H1 (cell line): ENCODE results near the gene ACLY. TPM values are rescaled to one million over a fixed set of nuclear protein-coding genes. Genes with fewer than 3 reads are reported as not detected.

Experiments
- CTCF ChIA-PET: fragments of 300-600 bp; sonication (Branson Sonifier 250); formaldehyde crosslinking; loops from one replicate; lab custom pipeline; 2021; ENCODE audit not compliant: partially characterized antibody; lab: Charles Lee
- POLR2A ChIA-PET: fragments of 300-600 bp; sonication (Branson Sonifier 250); formaldehyde crosslinking; loops from one replicate; lab custom pipeline; 2021; ENCODE audit warnings: inconsistent platforms; ENCODE audit not compliant: partially characterized antibody; lab: Charles Lee
- DNase-seq, 2 experiments: peaks; one replicate each; pipeline versions ENCODE4 v3.0.0 to v3.0.0-alpha.2; 2010 to 2022; ENCODE audit warnings: low spot score in 2 of 2, low read depth in 1 of 2, mixed read lengths in 1 of 2
- FAIRE-seq: peaks from 2 replicates; lab custom pipeline; 2011; peaks lifted over from hg19 to GRCh38; lab: Jason Lieb, UNC
- H2AFZ ChIP-seq: 2 replicates; pipeline ENCODE4 v1.8.1; 2012; ENCODE audit warnings: low read length, inconsistent platforms
- H2AK5ac ChIP-seq: 2 replicates; pipeline ENCODE4 v1.6.1; 2013; ENCODE audit warnings: low read depth, low read length
- H2BK120ac ChIP-seq: replicated peaks from 2 replicates; pipeline ENCODE3; 2013; ENCODE audit warnings: low read depth, low read length, inconsistent platforms
- H2BK12ac ChIP-seq: 2 replicates; pipeline ENCODE4 v1.6.1; 2013; ENCODE audit warnings: low read depth, low read length
- H2BK15ac ChIP-seq: 2 replicates; pipeline ENCODE4 v1.6.1; 2013; ENCODE audit warnings: low read length
- H2BK20ac ChIP-seq: 2 replicates; pipeline ENCODE4 v1.6.1; 2013; ENCODE audit warnings: low read length
- H2BK5ac ChIP-seq: 2 replicates; pipeline ENCODE4 v1.6.1; 2013; ENCODE audit warnings: low read depth, low read length
- H3K14ac ChIP-seq: 2 replicates; pipeline ENCODE4 v1.6.1; 2013; ENCODE audit warnings: inconsistent platforms; ENCODE audit not compliant: insufficient read length
- H3K18ac ChIP-seq: 2 replicates; pipeline ENCODE4 v1.6.1; 2013; ENCODE audit warnings: low read length; ENCODE audit errors: extremely low read depth
- H3K23ac ChIP-seq: 2 replicates; pipeline ENCODE4 v1.6.1; 2013; ENCODE audit warnings: inconsistent platforms; ENCODE audit not compliant: insufficient read length
- H3K23me2 ChIP-seq: 2 replicates; pipeline ENCODE4 v1.6.1; 2013; ENCODE audit warnings: low read depth, low read length
- H3K27ac ChIP-seq: 2 replicates; pipeline ENCODE4 v1.6.1; 2011; ENCODE audit warnings: low read depth, low read length, inconsistent platforms
- H3K27me3 ChIP-seq, 4 experiments: replicated peaks in 1 of 4; 1 replicate in 1 of 4; 2 replicates in 3 of 4; pipeline versions ENCODE4 v1.6.1 to v1.8.1; 2011 to 2013; ENCODE audit warnings: low read length in 3 of 4, mild to moderate bottlenecking in 3 of 4, inconsistent platforms in 2 of 4, mixed read lengths in 2 of 4, moderate library complexity in 1 of 4; ENCODE audit not compliant: control insufficient read depth in 3 of 4, insufficient read depth in 3 of 4; ENCODE audit errors: extremely low read depth in 1 of 4
- H3K36me3 ChIP-seq, 4 experiments: 2 replicates each; pipeline versions ENCODE4 v1.6.1 to v1.8.1; 2011 to 2013; ENCODE audit warnings: mild to moderate bottlenecking in 4 of 4, low read length in 3 of 4, moderate library complexity in 2 of 4, control low read depth in 1 of 4, inconsistent platforms in 1 of 4; ENCODE audit not compliant: insufficient read depth in 4 of 4, control insufficient read depth in 2 of 4
- H3K4ac ChIP-seq: replicated peaks from 2 replicates; pipeline ENCODE3; 2013; ENCODE audit warnings: low read length, low read depth, mixed read lengths, inconsistent platforms; ENCODE audit not compliant: insufficient read length
- H3K4me1 ChIP-seq, 4 experiments: replicated peaks in 1 of 4; 1 replicate in 1 of 4; 2 replicates in 3 of 4; pipeline versions ENCODE4 v1.6.1 to v1.8.1; 2011 to 2013; ENCODE audit warnings: low read length in 3 of 4, inconsistent platforms in 2 of 4, mixed read lengths in 1 of 4; ENCODE audit not compliant: insufficient read depth in 4 of 4, control insufficient read depth in 3 of 4
- H3K4me2 ChIP-seq, 2 experiments: 2 replicates each; pipeline versions ENCODE4 v1.6.1 to v1.8.1; 2011 to 2013; ENCODE audit warnings: low read depth in 2 of 2, low read length in 2 of 2, control low read depth in 1 of 2, inconsistent platforms in 1 of 2, mild to moderate bottlenecking in 1 of 2; ENCODE audit not compliant: insufficient read depth in 1 of 2
- H3K4me3 ChIP-seq, 4 experiments: fragments of 200-600, 300-600 bp in 1 of 4; sonication (generic), shearing (Covaris generic), sonication (Bioruptor Twin) in 1 of 4; 2 replicates each; pipeline versions ENCODE4 v1.5.1 to v1.8.1; 2011 to 2016; ENCODE audit warnings: low read length in 4 of 4, low read depth in 3 of 4, control low read depth in 2 of 4, inconsistent platforms in 2 of 4, mild to moderate bottlenecking in 2 of 4, mixed read lengths in 1 of 4, moderate library complexity in 1 of 4; ENCODE audit not compliant: insufficient read depth in 2 of 4; ENCODE audit errors: extremely low read depth in 1 of 4
- H3K56ac ChIP-seq: replicated peaks from 2 replicates; pipeline ENCODE3; 2013; ENCODE audit warnings: low read depth, mild to moderate bottlenecking, mixed read lengths, low read length, inconsistent platforms; ENCODE audit not compliant: insufficient read length
- H3K79me1 ChIP-seq: 2 replicates; pipeline ENCODE4 v1.6.1; 2013; ENCODE audit warnings: low read depth, low read length, control low read depth
- H3K79me2 ChIP-seq, 2 experiments: 2 replicates each; pipeline versions ENCODE4 v1.6.1 to v1.8.1; 2012 to 2013; ENCODE audit warnings: low read length in 2 of 2, mild to moderate bottlenecking in 2 of 2, inconsistent platforms in 1 of 2; ENCODE audit not compliant: insufficient read depth in 2 of 2, control insufficient read depth in 1 of 2
- H3K9ac ChIP-seq, 4 experiments: replicated peaks in 1 of 4; 1 replicate in 1 of 4; 2 replicates in 3 of 4; pipeline versions ENCODE4 v1.6.1 to v1.8.1; 2011 to 2013; ENCODE audit warnings: low read depth in 3 of 4, low read length in 3 of 4, control low read depth in 2 of 4, mild to moderate bottlenecking in 2 of 4, moderate library complexity in 2 of 4, inconsistent platforms in 1 of 4; ENCODE audit errors: extremely low read depth in 1 of 4
- H3K9me3 ChIP-seq, 2 experiments: 2 replicates each; pipeline versions ENCODE4 v1.6.1 to v1.8.1; 2012 to 2013; ENCODE audit warnings: mild to moderate bottlenecking in 2 of 2, moderate library complexity in 2 of 2, control low read depth in 1 of 2, inconsistent platforms in 1 of 2, low read depth in 1 of 2, low read length in 1 of 2, mixed read lengths in 1 of 2; ENCODE audit not compliant: insufficient read depth in 2 of 2
- H4K20me1 ChIP-seq, 2 experiments: replicated peaks in 1 of 2; 2 replicates each; pipeline versions ENCODE3 to v1.8.1; 2011 to 2013; ENCODE audit warnings: inconsistent platforms in 2 of 2, low read length in 2 of 2, mild to moderate bottlenecking in 1 of 2; ENCODE audit not compliant: insufficient read depth in 2 of 2, control insufficient read depth in 1 of 2
- H4K5ac ChIP-seq: 2 replicates; pipeline ENCODE4 v1.6.1; 2013; ENCODE audit warnings: low read length, low read depth, mixed read lengths, inconsistent platforms; ENCODE audit not compliant: insufficient read length
- H4K8ac ChIP-seq: 2 replicates; pipeline ENCODE4 v1.8.0; 2013; ENCODE audit warnings: mild to moderate bottlenecking, moderate library complexity, low read length, inconsistent platforms; ENCODE audit not compliant: insufficient read depth; ENCODE audit errors: extremely low read depth
- H4K91ac ChIP-seq: replicated peaks from 2 replicates; pipeline ENCODE3; 2013; ENCODE audit warnings: low read length, mixed read lengths, inconsistent platforms; ENCODE audit not compliant: insufficient read length
- WGBS, 2 experiments: shearing (Covaris generic) in 1 of 2; methylation state at CpG; one replicate each; pipeline versions ENCODE4 v1.1.6 to v1.1.7; 2013 to 2015; ENCODE audit warnings: low lambda C conversion rate in 2 of 2, mixed read lengths in 2 of 2, inconsistent platforms in 1 of 2, low coverage in 1 of 2, missing lambda C conversion rate in 1 of 2; ENCODE audit not compliant: insufficient replicate concordance in 2 of 2, insufficient coverage in 1 of 2, insufficient read length in 1 of 2; ENCODE audit errors: extremely low coverage in 1 of 2, missing lambda C conversion rate in 1 of 2; 5-methylcytosine and 5-hydroxymethylcytosine counted together
- polyA plus RNA-seq, 7 experiments: library from polyadenylated mRNA; depleted of rRNA in 3 of 7; stranded (reverse) in 5 of 7; unstranded in 2 of 7; fragments of >200 nt in 5 of 7; fragments of 200-250 nt in 2 of 7; gene quantifications; 1 replicate in 5 of 7; 2 replicates in 1 of 7; 4 replicates in 1 of 7; pipeline versions ENCODE4 v1.2.1 to v1.2.3, GENCODE V29; 2011 to 2013; ENCODE audit warnings: missing spikeins in 2 of 7, mixed read lengths in 2 of 7
- total RNA-seq: library from RNA; stranded (reverse); fragmentation: NEBNext Ultra II Directional; extraction: Animal tissue kit (Norgen Biotek cat#: 25700); gene quantifications from 2 replicates; pipeline ENCODE4 v1.2.1, GENCODE V29; 2021

ACLY gene
- total and polyA plus RNA-seq, 2 of the 8 experiments (the other 6 are each of a cell fraction or from before 2014, with no cell fraction given), result 167 to 393 TPM

GRCh38 chr17:41871789-41872188, 47.0 kb downstream of the ACLY start:
- DNase-seq (no peak), FAIRE-seq (no peak)
- H3K56ac ChIP-seq, result no peak overlapping the region
- H4K8ac ChIP-seq, result no peak overlapping the region
- no peak overlapping the region for H3K18ac ChIP-seq
- no peak overlapping the region for H2BK15ac ChIP-seq
- H3K23ac ChIP-seq, result no peak overlapping the region
- H2BK20ac ChIP-seq, result no peak overlapping the region
- no peaks in the 10 kb centered on the region for H3K79me2 ChIP-seq
- no peaks in the 10 kb centered on the region for H3K27me3 ChIP-seq
- no peak overlapping the region for H3K9ac ChIP-seq
- H4K91ac ChIP-seq, result no peak overlapping the region
- no peak overlapping the region for H3K4ac ChIP-seq
- WGBS, 2 experiments, result 95% methylated on average over 10 of the region's 10 CpGs; no CpG with 5 or more reads in 1 of the 2 experiments
- no peak overlapping the region for H2BK12ac ChIP-seq
- H3K9me3 ChIP-seq, result peaks cover 0 to 3% of the 10 kb centered on the region in 2 experiments; a peak in 1 of 4 replicates
- H2BK120ac ChIP-seq, result no peak overlapping the region
- no peak overlapping the region for H3K4me3 ChIP-seq
- H2AFZ ChIP-seq, result no peak overlapping the region
- H3K36me3 ChIP-seq, result peaks cover 35 to 82% (median 71%) of the 10 kb centered on the region in 4 experiments
- no peak overlapping the region for H2BK5ac ChIP-seq
- no peak overlapping the region for H3K27ac ChIP-seq
- H3K23me2 ChIP-seq, result no peaks in the 10 kb centered on the region
- no peak overlapping the region for H2AK5ac ChIP-seq
- H3K79me1 ChIP-seq, result no peaks in the 10 kb centered on the region; the same call in 1 of the 2 replicates
- POLR2A ChIA-PET, result interaction anchor here (1.0 to 1.8 kb wide), 3 partner anchors 8 to 184 kb away, joined by 3 to 4 read pairs (median 3); no protein-coding TSS in a partner anchor
- peaks cover 0 to 11% of the 10 kb centered on the region in 2 experiments for H4K20me1 ChIP-seq
- H3K14ac ChIP-seq, result no peak overlapping the region
- CTCF ChIA-PET, result interaction anchor here (1.4 kb wide), 1 partner anchor 10 kb away, joined by 3 read pairs; no protein-coding TSS in a partner anchor
- no peak overlapping the region for H4K5ac ChIP-seq
- no peak overlapping the region for H3K4me2 ChIP-seq
- H3K4me1 ChIP-seq, result no peaks in the 10 kb centered on the region
